GM21381 (cell line): ENCODE measurements around the gene EHBP1.
"Not testable (repeated sequence)": the region's sequence is repeated elsewhere in the genome, so short reads cannot be mapped to it uniquely, and the experiment has no call there.

Experiments used
- ATAC-seq: cut with Tn5 transposase; IDR thresholded peaks from one replicate; pipeline ENCODE4 v1.9.1; 2021; ENCODE audit warnings: mild to moderate bottlenecking, moderate library complexity; ENCODE audit not compliant: unreplicated experiment

The EHBP1 gene

DNA sequence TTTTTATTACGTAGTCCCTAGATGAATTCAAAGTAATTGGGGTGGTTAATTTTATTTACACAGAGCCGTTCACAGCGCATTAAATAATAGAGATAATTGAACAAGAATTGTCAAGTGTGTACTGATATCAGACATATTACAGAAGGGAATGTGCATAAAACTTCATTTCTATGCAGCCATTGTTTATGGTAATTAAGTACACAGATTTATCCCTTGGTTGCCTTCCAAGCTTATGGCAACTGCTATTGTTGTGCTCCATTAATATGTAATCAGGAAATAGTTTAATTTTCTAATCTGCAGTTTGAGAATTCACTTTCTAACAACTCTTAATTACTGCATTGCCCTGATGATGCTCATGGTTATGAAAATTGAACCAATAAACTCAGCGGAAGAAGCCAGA is 297.8 kb downstream of the EHBP1 start:
- no peak for ATAC-seq

GRCh38 chr2:63007813-63008458 is 302.4 kb downstream of the EHBP1 start:
- no peak for ATAC-seq

- no peak for ATAC-seq
Observed at GRCh38 chr2:63008838-63009237, 303.3 kb downstream of the EHBP1 start.

DNA sequence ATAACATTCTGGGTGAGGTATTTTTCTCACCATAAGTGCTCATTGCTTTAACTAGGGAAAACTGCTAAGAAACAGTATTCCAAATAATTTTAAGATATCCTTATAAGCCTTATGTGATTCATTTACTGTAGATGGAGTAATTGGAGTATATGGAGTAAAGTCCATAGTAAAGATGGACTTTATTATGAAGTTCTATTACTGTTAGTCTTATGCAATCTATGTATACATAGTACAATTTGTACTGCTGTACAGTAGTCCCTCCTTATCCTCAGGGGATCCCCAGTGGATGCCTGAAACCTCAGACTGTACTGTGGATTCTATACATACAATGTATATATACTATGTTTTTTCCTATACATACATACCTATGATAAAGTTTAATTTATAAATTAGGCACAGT is 304.0 kb downstream of the EHBP1 start:
- ATAC-seq, result no peak

GRCh38 chr2:63012541-63012940 is 307.0 kb downstream of the EHBP1 start:
- ATAC-seq, result no peak

DNA sequence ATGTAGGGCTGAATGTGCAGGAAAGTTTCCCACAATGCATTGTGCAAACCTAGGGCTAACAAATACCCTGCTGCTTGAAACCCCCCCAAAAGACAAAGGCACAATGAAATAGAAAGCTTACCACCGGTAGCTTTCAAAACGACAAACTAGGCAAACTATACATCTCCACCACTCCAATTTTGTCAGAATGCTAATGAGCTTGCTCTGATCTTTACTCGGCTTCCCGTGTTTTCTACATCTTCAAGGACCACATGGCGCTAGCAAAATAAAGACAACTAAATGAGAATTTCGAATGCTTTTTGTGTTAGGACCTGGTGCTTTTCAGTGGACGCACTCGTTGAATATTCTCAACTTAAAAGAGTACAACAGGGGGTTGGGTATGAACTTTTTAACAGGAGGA is 307.9 kb downstream of the EHBP1 start:
- no peak for ATAC-seq

DNA sequence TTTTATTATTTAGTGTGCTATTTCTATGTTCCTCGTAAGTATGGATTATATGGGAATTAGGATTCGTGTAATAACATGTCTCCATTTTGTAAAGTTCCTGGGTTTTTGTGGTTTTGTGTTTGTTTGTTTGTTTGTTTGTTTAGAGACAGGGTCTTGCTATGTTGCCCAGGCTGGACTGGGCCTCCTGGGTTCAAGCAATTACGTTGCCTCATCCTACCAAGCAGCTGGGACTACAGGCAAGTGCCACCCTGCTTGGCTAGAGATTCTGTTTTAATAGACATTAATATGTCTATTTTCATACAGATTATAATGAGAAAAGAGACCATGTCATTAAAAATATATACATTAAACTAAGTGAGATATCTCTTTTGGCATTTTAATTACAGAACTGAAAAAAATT is 309.9 kb downstream of the EHBP1 start:
- ATAC-seq, result no peak

DNA sequence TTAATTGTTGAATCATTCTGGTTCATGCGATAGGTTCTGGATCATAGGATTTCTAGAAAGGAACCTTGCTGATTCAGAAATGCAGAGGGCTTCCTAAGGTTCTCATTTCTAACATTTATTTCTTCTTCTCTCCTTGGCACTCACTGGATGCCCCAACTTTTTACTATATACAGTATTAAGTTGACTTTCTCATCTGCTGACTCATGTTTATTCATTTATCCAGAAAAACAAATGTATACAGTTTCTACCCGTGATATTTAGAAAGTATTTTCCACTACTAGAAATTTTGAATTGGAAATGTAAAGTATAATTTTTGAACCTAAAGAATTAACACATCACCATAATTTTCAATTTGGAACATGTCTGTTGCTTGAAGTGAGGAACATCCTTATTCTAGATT is 312.9 kb downstream of the EHBP1 start:
- no peak for ATAC-seq

DNA sequence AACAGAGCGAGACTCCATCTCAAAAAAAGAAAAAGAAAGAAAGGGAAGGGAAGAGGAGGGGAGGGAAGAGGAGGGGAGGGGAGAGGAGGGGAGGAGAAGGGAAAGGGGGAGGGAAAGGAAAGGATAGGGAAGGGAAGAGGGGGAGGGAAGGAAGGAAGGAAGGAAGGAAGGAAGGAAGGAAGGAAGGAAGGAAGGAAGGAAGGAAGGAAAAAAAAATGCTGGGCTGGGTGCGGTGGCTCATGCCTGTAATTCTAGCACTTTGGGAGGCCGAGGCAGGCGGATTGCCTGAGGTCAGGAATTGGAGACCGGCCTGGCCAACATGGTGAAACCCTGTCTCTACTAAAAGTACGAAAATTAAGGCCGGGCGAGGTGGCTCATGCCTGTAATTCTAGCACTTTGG is 314.2 kb downstream of the EHBP1 start:
- ATAC-seq, result not testable (repeated sequence)

DNA sequence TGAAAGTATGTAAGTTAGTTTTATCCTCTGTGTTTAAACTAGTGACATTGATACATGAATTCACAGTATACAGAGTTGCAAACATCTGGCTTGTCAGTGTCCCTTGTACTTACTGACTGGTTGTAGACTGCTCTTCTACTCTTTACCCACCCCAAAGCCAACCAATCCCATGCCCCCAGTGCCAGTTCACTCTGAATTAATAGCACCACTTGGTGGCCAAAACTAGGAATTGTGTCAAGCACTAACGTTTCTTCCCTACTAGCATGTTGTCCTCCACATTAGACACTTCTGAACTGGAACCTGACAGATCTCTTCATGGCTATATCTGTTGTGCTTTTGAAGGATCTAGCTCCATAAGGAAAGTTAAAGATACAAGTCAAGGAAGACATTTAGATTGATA is 317.9 kb downstream of the EHBP1 start:
- no peak for ATAC-seq

GRCh38 chr2:63027220-63027619 is 321.7 kb downstream of the EHBP1 start:
- ATAC-seq, result no peak

DNA sequence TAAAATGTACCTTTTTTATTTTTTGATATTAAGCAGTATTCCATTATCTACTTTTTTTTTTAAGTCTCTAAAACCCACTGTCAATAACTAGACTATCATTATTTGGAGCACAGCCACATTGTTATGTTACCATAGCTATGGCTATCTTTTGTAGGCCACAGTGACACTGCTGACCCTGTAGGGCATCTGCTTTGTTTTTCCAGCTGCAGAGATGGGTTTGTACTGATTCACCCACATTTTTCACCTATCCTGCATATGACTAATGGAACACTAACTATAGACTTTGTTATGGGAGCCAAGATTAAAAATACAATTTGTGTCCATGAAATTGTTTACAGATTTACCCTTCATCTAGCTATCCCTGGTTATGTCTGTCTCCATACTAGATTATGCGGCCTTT is 323.5 kb downstream of the EHBP1 start:
- no peak for ATAC-seq

- ATAC-seq, result no peak
Observed at GRCh38 chr2:63034526-63034925, 329.0 kb downstream of the EHBP1 start.

DNA sequence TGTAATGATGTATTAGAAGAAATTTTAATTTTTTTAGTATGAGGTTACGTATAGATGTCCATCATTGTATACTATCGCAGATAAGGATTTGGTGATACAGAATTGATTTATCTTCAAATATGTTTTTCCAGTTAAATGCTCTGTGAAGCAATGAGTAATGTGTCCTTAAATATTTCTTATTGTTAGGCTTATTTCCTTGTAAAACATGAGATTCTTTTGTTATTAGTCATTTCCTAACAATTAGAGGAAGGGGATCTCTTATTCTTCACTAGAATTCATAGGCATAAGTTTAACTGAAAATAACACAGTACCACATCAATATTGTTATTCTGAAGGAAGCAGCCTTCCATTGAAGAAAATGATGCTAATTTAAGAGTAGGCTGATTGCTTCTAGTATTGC is 329.7 kb downstream of the EHBP1 start:
- ATAC-seq, result no peak

GRCh38 chr2:63035660-63036059 is 330.1 kb downstream of the EHBP1 start:
- no peak for ATAC-seq

GRCh38 chr2:63038034-63038433 is 332.5 kb downstream of the EHBP1 start:
- no peak for ATAC-seq

- ATAC-seq, result no peak
Observed at GRCh38 chr2:63040586-63040985, 335.1 kb downstream of the EHBP1 start.

DNA sequence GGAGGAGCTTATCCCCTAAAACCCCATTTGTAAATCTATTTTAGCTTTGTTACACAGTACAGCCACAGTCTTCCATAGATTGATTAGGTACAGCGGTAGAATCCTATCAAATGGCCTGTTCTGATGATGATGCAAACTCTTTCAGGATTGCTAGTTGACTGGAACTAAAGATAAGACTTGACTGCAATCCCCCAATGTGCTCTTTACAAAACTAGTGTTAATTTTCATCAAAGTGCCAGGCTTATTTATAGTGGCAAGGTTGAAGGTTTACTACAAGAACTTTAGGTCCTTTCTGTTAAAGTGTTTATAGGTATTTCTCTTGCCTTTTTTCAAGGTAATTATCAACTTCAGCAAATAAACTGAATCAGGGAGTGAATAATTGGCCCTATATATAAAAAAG is 336.1 kb downstream of the EHBP1 start:
- ATAC-seq, result no peak

- no peak for ATAC-seq
Observed at GRCh38 chr2:63044362-63045327, 339.1 kb downstream of the EHBP1 start.

DNA sequence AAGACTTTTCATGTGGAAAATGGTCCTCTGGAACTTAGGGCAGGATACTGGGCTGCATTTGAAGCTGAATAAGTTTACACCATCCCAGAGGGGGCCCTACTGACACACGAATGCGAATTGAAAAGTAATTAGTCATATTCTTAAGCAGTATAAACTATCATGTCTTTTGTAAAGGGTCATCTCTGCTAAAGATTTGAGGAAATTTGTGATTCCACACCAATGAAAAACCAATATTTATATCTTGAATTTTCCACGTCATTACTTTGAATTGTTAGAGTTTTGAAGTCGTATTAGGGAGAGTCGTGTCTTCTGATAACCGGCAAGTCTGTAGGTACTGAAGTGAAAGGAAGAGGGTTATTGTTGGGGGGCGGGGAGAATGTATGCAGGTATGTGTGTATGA is 341.0 kb downstream of the EHBP1 start:
- ATAC-seq, result no peak

GRCh38 chr2:63046961-63047320 is 341.4 kb downstream of the EHBP1 start:
- no peak for ATAC-seq
